Duodenal mucosa (tissue), 2 donors: ENCODE measurements around the gene MRPS26.
"Not testable (repeated sequence)": the region's sequence is repeated elsewhere in the genome, so short reads cannot be mapped to it uniquely, and the experiment has no call there.

Source experiments
- H3K27ac ChIP-seq: one replicate; pipeline ENCODE4 v1.7.0; 2013; ENCODE audit warnings: low read depth, low read length
- H3K27me3 ChIP-seq, 2 donors: one replicate each; pipeline ENCODE4 v1.7.0; 2013; ENCODE audit warnings: low read length in 2 of 2, control low read depth in 1 of 2; ENCODE audit not compliant: insufficient read depth in 2 of 2, control insufficient read depth in 1 of 2
- H3K36me3 ChIP-seq, 2 donors: one replicate each; pipeline ENCODE4 v1.7.0; 2013; ENCODE audit warnings: low read length in 2 of 2, control low read depth in 1 of 2; ENCODE audit not compliant: insufficient read depth in 2 of 2, control insufficient read depth in 1 of 2
- H3K4me1 ChIP-seq, 2 donors: one replicate each; pipeline ENCODE4 v1.7.0; 2013; ENCODE audit warnings: low read length in 2 of 2, control low read depth in 1 of 2; ENCODE audit not compliant: insufficient read depth in 2 of 2, control insufficient read depth in 1 of 2
- H3K4me3 ChIP-seq, 2 donors: one replicate each; pipeline ENCODE4 v1.7.0; 2013; ENCODE audit warnings: low read length in 2 of 2, low read depth in 1 of 2
- H3K9ac ChIP-seq, 2 donors: one replicate each; pipeline ENCODE4 v1.7.0; 2013; ENCODE audit warnings: low read length in 2 of 2, low read depth in 1 of 2
- H3K9me3 ChIP-seq, 2 donors: one replicate each; pipeline ENCODE4 v1.7.0; 2013; ENCODE audit warnings: low read length in 2 of 2, control low read depth in 1 of 2; ENCODE audit not compliant: control insufficient read depth in 1 of 2

MRPS26 gene

GRCh38 chr20:3045816-3046676, at the start of gene MRPS26:
TSS of gene MRPS26 (plus strand) at chr20:3046052. CDS start at chr20:3046069, 17 bp downstream.
- H3K27me3 ChIP-seq, result no peaks in the 10 kb centered on the region
- peaks cover 20 to 25% of the 10 kb centered on the region in 2 donors for H3K36me3 ChIP-seq
- H3K9ac ChIP-seq, result peak within 1 kb of the TSS; percentile 61 to 89
- peak within 1 kb of the TSS; percentile 80 to 91 for H3K4me3 ChIP-seq
- H3K27ac ChIP-seq, result peak within 1 kb of the TSS; percentile 91
- no peaks in the 10 kb centered on the region for H3K9me3 ChIP-seq
- H3K4me1 ChIP-seq, result peaks cover 6 to 17% of the 10 kb centered on the region in 2 donors

DNA sequence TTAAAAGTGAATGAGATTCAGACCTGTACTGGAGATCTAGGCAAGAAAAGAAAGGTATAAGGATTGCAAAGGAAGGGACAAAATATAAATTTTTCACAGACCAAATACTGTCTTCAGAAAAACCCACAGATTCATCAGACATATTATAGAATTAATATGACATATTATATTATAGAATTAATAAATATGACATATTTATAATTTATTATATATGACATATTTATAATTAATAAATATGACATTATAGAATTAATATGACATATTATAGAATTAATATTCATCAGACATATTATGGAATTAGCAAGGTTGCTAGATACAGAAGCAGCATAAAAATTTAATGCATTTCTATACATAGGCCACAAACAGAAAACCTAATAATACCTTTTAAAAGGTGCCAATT, 47.1 kb upstream of the MRPS26 start:
- peaks cover 9 to 15% of the 10 kb centered on the region in 2 donors for H3K36me3 ChIP-seq
- no peak overlapping the region for H3K4me3 ChIP-seq
- no peak overlapping the region for H3K27ac ChIP-seq
- H3K27me3 ChIP-seq, result no peaks in the 10 kb centered on the region
- no peaks in the 10 kb centered on the region for H3K9me3 ChIP-seq
- no peaks in the 10 kb centered on the region for H3K4me1 ChIP-seq
- no peak overlapping the region for H3K9ac ChIP-seq

GRCh38 chr20:3000852-3001523, 44.9 kb upstream of the MRPS26 start:
- Histone ChIP-seq H3K9me3 (no peaks in the 10 kb centered on the region), H3K9ac (no peak overlapping the region), H3K27me3 (no peaks in the 10 kb centered on the region), H3K36me3 (peaks cover 7 to 10% of the 10 kb centered on the region in 2 donors), H3K27ac (no peak overlapping the region), H3K4me3 (no peak overlapping the region), H3K4me1 (no peaks in the 10 kb centered on the region)

GRCh38 chr20:3003416-3003815, 42.4 kb upstream of the MRPS26 start:
- Histone ChIP-seq H3K9ac (no peak overlapping the region), H3K4me1 (no peaks in the 10 kb centered on the region), H3K9me3 (no peaks in the 10 kb centered on the region), H3K36me3 (peaks cover 17 to 26% of the 10 kb centered on the region in 2 donors), H3K27ac (no peak overlapping the region), H3K27me3 (no peaks in the 10 kb centered on the region), H3K4me3 (no peak overlapping the region)

- H3K27ac ChIP-seq, result no peak overlapping the region
- no peaks in the 10 kb centered on the region for H3K27me3 ChIP-seq
- peaks cover 26 to 43% of the 10 kb centered on the region in 2 donors for H3K36me3 ChIP-seq
- no peaks in the 10 kb centered on the region for H3K4me1 ChIP-seq
- H3K4me3 ChIP-seq, result no peak overlapping the region
- H3K9me3 ChIP-seq, result no peaks in the 10 kb centered on the region
- H3K9ac ChIP-seq, result no peak overlapping the region
Observed at GRCh38 chr20:3010985-3011723, 34.7 kb upstream of the MRPS26 start.

DNA sequence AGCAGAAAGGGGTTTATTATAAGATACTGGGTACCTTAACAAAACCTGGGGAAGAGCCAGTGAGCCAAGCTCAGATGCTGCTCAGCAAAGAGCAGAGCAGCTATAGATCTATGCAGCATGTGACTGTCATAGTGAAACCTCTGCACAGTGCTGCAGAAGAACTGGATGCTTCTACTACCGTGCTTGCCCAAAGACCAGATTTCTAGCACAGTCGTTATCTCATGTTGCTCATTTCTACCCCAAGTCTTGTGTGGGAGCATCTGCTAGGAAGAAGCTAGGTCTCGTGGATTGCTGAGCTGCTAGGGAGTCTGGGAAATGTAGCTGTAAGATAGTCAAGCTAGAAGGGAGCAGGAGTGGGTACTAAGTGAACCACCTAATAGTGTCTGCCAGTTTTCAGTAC, 34.1 kb upstream of the MRPS26 start:
- H3K27me3 ChIP-seq, result no peaks in the 10 kb centered on the region
- H3K4me1 ChIP-seq, result no peaks in the 10 kb centered on the region
- no peak overlapping the region for H3K4me3 ChIP-seq
- no peaks in the 10 kb centered on the region for H3K9me3 ChIP-seq
- no peak overlapping the region for H3K27ac ChIP-seq
- no peak overlapping the region for H3K9ac ChIP-seq
- H3K36me3 ChIP-seq, result peaks cover 21 to 40% of the 10 kb centered on the region in 2 donors

DNA sequence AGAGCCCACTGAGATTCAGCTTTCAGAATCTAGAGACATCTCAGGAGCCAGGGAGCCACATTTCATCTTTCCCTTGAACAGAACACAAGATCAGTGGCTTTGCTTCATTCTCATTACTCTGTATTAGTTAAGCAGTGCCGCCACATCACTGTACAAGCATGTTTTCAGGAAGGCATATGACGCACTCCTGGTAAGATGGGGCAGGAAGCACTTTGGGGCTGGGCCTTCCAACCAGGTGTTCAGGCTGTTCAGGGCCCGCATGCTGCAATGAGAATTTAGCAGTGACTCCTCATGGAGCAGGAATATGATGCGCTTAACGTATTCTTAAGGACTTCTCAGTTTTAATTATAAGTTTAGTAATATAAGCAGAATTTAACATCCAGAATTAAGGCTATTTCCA, 32.1 kb upstream of the MRPS26 start:
- Histone ChIP-seq H3K9ac (no peak overlapping the region), H3K36me3 (peaks cover 15 to 36% of the 10 kb centered on the region in 2 donors), H3K9me3 (no peaks in the 10 kb centered on the region), H3K4me3 (no peak overlapping the region), H3K27me3 (no peaks in the 10 kb centered on the region), H3K27ac (no peak overlapping the region), H3K4me1 (no peaks in the 10 kb centered on the region)

- H3K27me3 ChIP-seq, result no peaks in the 10 kb centered on the region
Observed at GRCh38 chr20:3014179-3014578, 31.7 kb upstream of the MRPS26 start.

GRCh38 chr20:3014662-3015061, 31.2 kb upstream of the MRPS26 start:
- H3K27me3 ChIP-seq, result no peaks in the 10 kb centered on the region
- H3K4me3 ChIP-seq, result no peak overlapping the region
- no peaks in the 10 kb centered on the region for H3K9me3 ChIP-seq
- H3K27ac ChIP-seq, result no peak overlapping the region
- H3K36me3 ChIP-seq, result peaks cover 10 to 27% of the 10 kb centered on the region in 2 donors
- H3K4me1 ChIP-seq, result no peaks in the 10 kb centered on the region
- H3K9ac ChIP-seq, result no peak overlapping the region

More at GRCh38 chr20:3014179-3014578, 31.7 kb upstream of the MRPS26 start:
- Histone ChIP-seq H3K4me3 (no peak overlapping the region), H3K9me3 (no peaks in the 10 kb centered on the region), H3K4me1 (no peaks in the 10 kb centered on the region), H3K36me3 (peaks cover 11 to 32% of the 10 kb centered on the region in 2 donors), H3K9ac (no peak overlapping the region), H3K27ac (no peak overlapping the region)

- H3K9me3 ChIP-seq, H3K9ac ChIP-seq, H3K27ac ChIP-seq, H3K27me3 ChIP-seq, H3K4me3 ChIP-seq, H3K4me1 ChIP-seq: not testable (repeated sequence)
- H3K36me3 ChIP-seq, result peaks cover 10 to 24% of the 10 kb centered on the region in 2 donors
Observed at GRCh38 chr20:3015302-3015701, 30.6 kb upstream of the MRPS26 start.
